K562 (cell line): ENCODE data around the gene CLEC4F. TPM values are rescaled to one million over a fixed set of nuclear protein-coding genes. Genes with fewer than 3 reads are reported as not detected.

Experiments used
- ATAC-seq: fragments of 200-7000 bp; cut with Tn5 transposase; 3 replicates; pipeline ENCODE4 v1.9.1; 2020; ENCODE audit warnings: moderate library complexity
- BruUV-seq: library from RNA; stranded (reverse); fragments of 400-500 nt; replicated peaks from 2 replicates; lab custom pipeline; 2021; lab: Mats Ljungman, UMichigan
- CTCF ChIA-PET: fragments of 300-600 bp; formaldehyde crosslinking; extraction: SDS; loops from one replicate; lab custom pipeline; 2021; ENCODE audit warnings: low intra/inter-chr PET ratio; lab: Yijun Ruan, JAX
- POLR2A ChIA-PET: fragments of 300-600, 350-650 bp; sonication (Branson Sonifier 250); formaldehyde crosslinking; extraction: SDS; loops from one replicate; lab custom pipeline; 2021; ENCODE audit warnings: antibody characterized with exemption, inconsistent platforms; lab: Yijun Ruan, JAX
- DNase-seq, 4 experiments: peaks; one replicate each; pipeline versions ENCODE4 v3.0.0 to v3.0.0-alpha.2; 2011 to 2018; ENCODE audit warnings: low spot score in 3 of 4, mixed read lengths in 3 of 4; ENCODE audit errors: extremely low read depth in 1 of 4
- FAIRE-seq: peaks from 2 replicates; lab custom pipeline; 2011; peaks lifted over from hg19 to GRCh38; lab: Jason Lieb, UNC
- H2AFZ ChIP-seq: 2 replicates; pipeline ENCODE4 v1.6.0; 2011; ENCODE audit warnings: low read depth, low read length, control low read depth, inconsistent platforms
- H3K27ac ChIP-seq: fragments of 200-600 bp; 3 replicates; pipeline ENCODE4 v1.8.0; 2011; ENCODE audit warnings: low read depth, mild to moderate bottlenecking, control low read depth, inconsistent platforms, low read length, moderate library complexity, mixed read lengths; ENCODE audit errors: extremely low read depth
- H3K27me3 ChIP-seq, 2 experiments: fragments of 300-600 bp in 1 of 2; 2 replicates in 1 of 2; 3 replicates in 1 of 2; pipeline versions ENCODE4 v1.6.0 to v1.8.0; 2011; ENCODE audit warnings: inconsistent platforms in 2 of 2, low read length in 2 of 2, mild to moderate bottlenecking in 1 of 2, mixed read lengths in 1 of 2, moderate library complexity in 1 of 2; ENCODE audit not compliant: control insufficient read depth in 2 of 2, insufficient read depth in 2 of 2
- H3K36me3 ChIP-seq: fragments of 300-600 bp; 3 replicates; pipeline ENCODE4 v1.8.0; 2011; ENCODE audit warnings: mild to moderate bottlenecking, low read length, inconsistent platforms; ENCODE audit not compliant: control insufficient read depth, insufficient read depth
- H3K4me1 ChIP-seq, 2 experiments: fragments of 200-600 bp in 1 of 2; replicated peaks in 1 of 2; 2 replicates in 1 of 2; 3 replicates in 1 of 2; pipeline versions ENCODE4 v1.5.1 to v1.8.0; 2011; ENCODE audit warnings: inconsistent platforms in 2 of 2, low read length in 2 of 2, mild to moderate bottlenecking in 1 of 2, mixed read lengths in 1 of 2, moderate library complexity in 1 of 2; ENCODE audit not compliant: control insufficient read depth in 2 of 2, insufficient read depth in 2 of 2
- H3K4me2 ChIP-seq: 2 replicates; pipeline ENCODE4 v1.6.1; 2011; ENCODE audit warnings: low read length, control low read depth, inconsistent platforms, mixed read lengths; ENCODE audit not compliant: insufficient read depth
- H3K4me3 ChIP-seq: fragments of 200-600 bp; sonication (generic), shearing (Covaris generic); 2 replicates; pipeline ENCODE4 v1.5.1; 2016; ENCODE audit warnings: control low read depth, inconsistent platforms
- H3K79me2 ChIP-seq: fragments of 200-600 bp; 3 replicates; pipeline ENCODE4 v1.8.0; 2011; ENCODE audit warnings: low read length, inconsistent platforms; ENCODE audit not compliant: control insufficient read depth, insufficient read depth
- H3K9ac ChIP-seq, 2 experiments: 2 replicates each; pipeline versions ENCODE4 v1.6.0 to v1.6.1; 2011; ENCODE audit warnings: low read depth in 2 of 2, low read length in 2 of 2, control low read depth in 1 of 2, inconsistent platforms in 1 of 2, mild to moderate bottlenecking in 1 of 2, mixed read lengths in 1 of 2; ENCODE audit not compliant: insufficient read depth in 1 of 2
- H3K9me1 ChIP-seq: one replicate; pipeline ENCODE4 v1.6.0; 2011; ENCODE audit warnings: inconsistent platforms, mild to moderate bottlenecking, low read length, moderate library complexity; ENCODE audit not compliant: control insufficient read depth, insufficient read depth
- H3K9me3 ChIP-seq: replicated peaks from 2 replicates; pipeline ENCODE4 v1.5.1; 2011; ENCODE audit warnings: low read depth, low read length, inconsistent platforms; ENCODE audit not compliant: control insufficient read depth, insufficient read depth
- H4K20me1 ChIP-seq: replicated peaks from 2 replicates; pipeline ENCODE4 v1.6.1; 2011; ENCODE audit warnings: low read length, inconsistent platforms, mixed read lengths; ENCODE audit not compliant: control insufficient read depth, insufficient read depth
- L3MBTL2 ChIP-seq: fragments of 450-650 bp; IDR thresholded peaks from 2 replicates; pipeline ENCODE4 v1.6.1; 2016; ENCODE audit warnings: mild to moderate bottlenecking, moderate library complexity
- MEIS2 ChIP-seq: fragments of 450-650 bp; IDR thresholded peaks from 2 replicates; pipeline ENCODE4 v1.6.1; 2014; ENCODE audit warnings: mild to moderate bottlenecking; ENCODE audit not compliant: partially characterized antibody
- NRF1 ChIP-seq, 2 experiments: fragments of 450-650 bp; IDR thresholded peaks in 1 of 2; conservative IDR thresholded peaks in 1 of 2; 2 replicates each; pipeline ENCODE4 v1.6.1; 2014; ENCODE audit warnings: mild to moderate bottlenecking in 2 of 2
- SPI1 ChIP-seq: IDR thresholded peaks from 2 replicates; pipeline ENCODE4 v1.6.1; 2011; ENCODE audit warnings: low read depth, low read length, control low read depth, borderline replicate concordance
- ZBED1 ChIP-seq: IDR thresholded peaks from 2 replicates; pipeline ENCODE4 v1.6.1; 2014
- WGBS: fragments of 100-300 bp; shearing (Covaris generic); methylation state at CpG from one replicate; pipeline ENCODE4 v1.1.6; 2016; ENCODE audit warnings: low coverage, mixed read lengths; ENCODE audit not compliant: insufficient coverage; ENCODE audit errors: missing lambda C conversion rate; 5-methylcytosine and 5-hydroxymethylcytosine counted together
- in situ Hi-C: fragments of 300-500 bp; cut with MboI; formaldehyde crosslinking; loops from 4 replicates; pipeline ENCODE4 v1.15.0; 2018; ENCODE audit warnings: inconsistent platforms, mixed read lengths
- intact Hi-C: fragments of 100-400 bp; cut with micrococcal nuclease; formaldehyde crosslinking; loops from 2 replicates; pipeline ENCODE4 v1.14.2; 2022
- polyA plus RNA-seq, 8 experiments: library from polyadenylated mRNA; depleted of rRNA in 4 of 8; stranded (reverse) in 5 of 8; unstranded in 3 of 8; fragments of >200 nt; fragmentation: Nextera tagmentation in 2 of 8; fragmentation: Illumina TruSeq in 1 of 8; extraction: Ambion mirVana in 2 of 8; extraction: Trizol in 1 of 8; gene quantifications; 2 replicates each; pipeline versions ENCODE4 v1.2.1 to v1.2.3, GENCODE V29; 2011 to 2014; ENCODE audit warnings: inconsistent platforms in 1 of 8, missing spikeins in 1 of 8
- total RNA-seq, 7 experiments: library from RNA; depleted of rRNA in 6 of 7; stranded (reverse); fragments of >200 nt in 6 of 7; fragmentation: Illumina TruSeq in 2 of 7; extraction: Trizol in 2 of 7; gene quantifications; 2 replicates each; pipeline versions ENCODE4 v1.2.1 to v1.2.3, GENCODE V29; 2011 to 2021; ENCODE audit warnings: low replicate concordance in 1 of 7

CLEC4F gene
- total and polyA plus RNA-seq, 9 of the 15 experiments (the other 6 are each of a cell fraction or from before 2014, with no cell fraction given) = not detected

- WGBS = 0% methylated on average over 4 of the region's 5 CpGs
- ATAC-seq = no peak
- Histone ChIP-seq H2AFZ (no peak overlapping the region), H3K79me2 (no peaks in the 10 kb centered on the region), H3K9ac (no peak overlapping the region), H3K9me1 (no peaks in the 10 kb centered on the region), H3K36me3 (no peaks in the 10 kb centered on the region), H3K27me3 (peaks cover 21 to 48% of the 10 kb centered on the region in 2 experiments), H3K4me1 (no peaks in the 10 kb centered on the region; a peak in 1 of 5 replicates), H3K9me3 (no peaks in the 10 kb centered on the region), H4K20me1 (no peaks in the 10 kb centered on the region), H3K27ac (no peak overlapping the region), H3K4me2 (no peak overlapping the region), H3K4me3 (no peak overlapping the region)
- no peak for TF ChIP-seq ZBED1
- peak; percentile 41 to 53; a peak in 3 of 4 replicates for TF ChIP-seq NRF1 (conservative IDR thresholded peaks at IDR 0.05 in 1 of 2, IDR thresholded peaks at IDR 0.05 in 1 of 2)
- peak; percentile 96 for TF ChIP-seq SPI1
- no peak for FAIRE-seq
- in situ Hi-C loops (no loop called here), intact Hi-C loops (no loop called here)
- ChIA-PET CTCF (interaction anchor here (0.6 kb wide), 1 partner anchor 353 kb away, joined by 3 read pairs; no protein-coding TSS in a partner anchor), POLR2A (no interaction called here)
- no peak for DNase-seq
- BruUV-seq = no TSS peak
Measured at GRCh38 chr2:70827388-70827787, 7.0 kb upstream of the CLEC4F start.

- H3K79me2 ChIP-seq = no peaks in the 10 kb centered on the region
- H3K9me3 ChIP-seq = no peaks in the 10 kb centered on the region
- ATAC-seq (no peak), DNase-seq (no peak)
- no peaks in the 10 kb centered on the region for H4K20me1 ChIP-seq
- ChIA-PET CTCF (no interaction called here), POLR2A (interaction anchor here (1.4 kb wide), 1 partner anchor 10 kb away, joined by 4 read pairs; no protein-coding TSS in a partner anchor)
- H3K36me3 ChIP-seq = no peaks in the 10 kb centered on the region
- no peak overlapping the region for H3K4me2 ChIP-seq
- H2AFZ ChIP-seq = no peak overlapping the region
- H3K4me3 ChIP-seq = no peak overlapping the region
- WGBS = 4% methylated on average over 3 of the region's 4 CpGs
- in situ Hi-C loops = no loop called here
- H3K27me3 ChIP-seq = peaks cover 21 to 51% of the 10 kb centered on the region in 2 experiments
- TF ChIP-seq L3MBTL2 = no peak
- TF ChIP-seq MEIS2 = peak; percentile 25
- TF ChIP-seq, all 486 proteins: peak for 1
- H3K27ac ChIP-seq = no peak overlapping the region
- no TSS peak for BruUV-seq
- H3K4me1 ChIP-seq = no peaks in the 10 kb centered on the region; a peak in 1 of 5 replicates
- intact Hi-C loops = no loop called here
- no peaks in the 10 kb centered on the region for H3K9me1 ChIP-seq
- H3K9ac ChIP-seq = no peak overlapping the region
- no peak for FAIRE-seq
Measured at GRCh38 chr2:70826696-70827350, 6.4 kb upstream of the CLEC4F start.
